ENCODE results near the gene TTC28.

TTC28 gene

DNA sequence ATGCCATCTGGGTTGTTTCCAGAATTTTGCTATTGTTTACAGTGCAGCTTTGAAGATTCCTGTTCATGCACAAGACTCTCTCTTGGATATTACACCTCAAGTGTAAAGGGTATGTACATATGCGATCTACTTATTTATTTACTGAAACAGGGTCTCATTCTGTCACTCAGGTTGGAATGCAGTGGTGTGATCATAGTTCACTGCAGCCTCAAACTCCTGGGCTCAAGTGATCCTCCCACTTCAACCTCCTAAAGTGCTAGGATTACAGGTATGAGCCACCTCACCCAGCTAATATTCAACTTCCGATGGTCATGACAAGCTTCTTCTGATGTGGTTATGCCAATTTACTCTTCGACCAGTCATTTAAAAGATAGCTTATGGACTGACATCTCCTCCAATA, 602.5 kb downstream of the TTC28 start:
- in situ Hi-C loops (cut with MboI; ENCODE audit: low sequenced_read_pairs) = no loop called here

DNA sequence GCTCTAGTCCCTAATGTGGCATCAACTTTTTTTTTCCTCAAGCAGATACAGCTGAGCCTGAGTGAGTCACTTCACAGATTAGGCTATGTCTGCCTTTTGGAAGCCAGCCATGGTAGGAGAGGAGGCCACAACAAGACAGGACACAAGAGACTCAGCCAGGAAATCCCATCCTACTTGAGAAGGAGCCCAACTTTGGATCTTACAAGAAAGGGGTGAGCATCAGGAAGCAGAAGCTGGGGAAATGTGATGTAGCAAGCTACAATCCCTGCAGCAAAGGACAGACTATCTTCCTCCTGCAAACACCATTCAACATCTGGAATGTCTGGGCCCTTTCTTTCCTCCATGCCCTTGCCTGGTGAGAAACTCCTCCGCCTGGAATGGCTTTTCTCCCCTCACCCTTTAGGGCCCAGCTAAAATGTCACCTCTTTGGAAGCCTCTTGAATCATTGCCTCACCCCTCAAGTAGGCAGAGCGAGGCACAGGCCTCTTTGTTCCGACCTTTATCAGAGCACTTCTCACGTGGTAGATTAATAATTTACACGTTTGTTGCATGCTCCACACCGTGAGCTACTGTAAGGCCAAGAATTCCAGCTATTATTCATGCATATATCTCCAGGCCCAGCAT, 604.2 kb downstream of the TTC28 start:
- in situ Hi-C loops (cut with MboI; ENCODE audit: low sequenced_read_pairs) = no loop called here

DNA sequence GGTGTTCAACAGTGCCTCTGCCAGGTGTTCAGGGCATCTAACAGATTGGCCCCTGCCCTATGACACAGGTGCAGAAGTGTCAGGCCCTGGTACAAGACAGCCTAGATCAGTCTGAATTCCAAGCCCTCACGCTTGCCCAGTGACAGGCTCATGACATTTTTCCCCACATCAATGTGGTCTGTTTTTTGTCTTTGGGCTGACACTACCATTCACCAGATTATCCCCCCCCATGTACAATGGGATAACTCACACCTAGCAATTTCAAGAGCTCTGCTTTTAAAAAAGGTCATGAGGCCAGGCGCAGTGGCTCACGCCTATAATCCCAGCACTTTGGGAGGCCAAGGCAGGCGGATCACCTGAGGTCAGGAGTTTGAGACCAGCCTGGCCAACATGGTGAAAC, 605.1 kb downstream of the TTC28 start:
- in situ Hi-C loops (cut with MboI; ENCODE audit: low sequenced_read_pairs) = loop anchor here (25.0 kb wide), 1 partner anchor 513 kb away; no protein-coding TSS in a partner anchor

DNA sequence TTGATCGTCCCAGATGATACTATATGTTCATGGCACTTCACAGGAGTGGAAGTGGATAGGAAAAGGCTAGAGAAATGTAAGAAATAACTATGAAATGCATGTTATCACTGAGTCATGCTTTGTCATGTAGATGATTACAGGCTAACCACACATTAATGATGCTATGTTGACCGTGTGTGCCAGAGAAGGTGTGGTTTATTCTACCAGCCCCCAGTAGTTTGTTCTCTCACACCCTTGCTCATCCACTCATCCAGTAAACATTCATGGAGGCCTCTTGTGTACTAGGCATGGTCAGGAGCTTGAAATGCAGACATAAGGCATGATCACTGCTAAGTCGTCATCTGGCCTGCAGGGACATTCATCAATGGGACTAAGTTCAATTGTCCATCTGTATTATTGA, 607.6 kb downstream of the TTC28 start:
- in situ Hi-C loops (cut with MboI; ENCODE audit: low sequenced_read_pairs) = loop anchor here (25.0 kb wide), 1 partner anchor 515 kb away; no protein-coding TSS in a partner anchor

DNA sequence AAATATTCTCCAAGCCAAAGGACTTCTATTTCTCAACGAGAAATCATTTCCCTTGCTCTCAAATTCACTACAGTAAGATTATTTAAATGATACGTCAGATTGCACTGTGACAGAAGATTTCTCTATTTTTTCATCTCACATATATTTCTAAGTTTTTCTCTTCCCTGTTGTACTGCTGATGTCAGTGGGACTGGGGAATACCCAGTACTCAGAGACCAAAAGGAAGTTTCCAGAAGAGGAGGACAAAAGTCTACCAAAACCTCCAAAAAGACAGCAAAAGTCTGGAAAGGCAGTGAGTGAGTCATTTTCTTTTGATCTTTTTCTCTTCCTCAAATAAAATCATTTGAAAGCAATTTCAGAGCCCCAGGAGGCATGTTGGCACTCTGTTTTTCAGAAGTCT, 610.8 kb downstream of the TTC28 start:
- in situ Hi-C loops (cut with MboI; ENCODE audit: low sequenced_read_pairs) = loop anchor here (25.0 kb wide), 1 partner anchor 518 kb away; no protein-coding TSS in a partner anchor

DNA sequence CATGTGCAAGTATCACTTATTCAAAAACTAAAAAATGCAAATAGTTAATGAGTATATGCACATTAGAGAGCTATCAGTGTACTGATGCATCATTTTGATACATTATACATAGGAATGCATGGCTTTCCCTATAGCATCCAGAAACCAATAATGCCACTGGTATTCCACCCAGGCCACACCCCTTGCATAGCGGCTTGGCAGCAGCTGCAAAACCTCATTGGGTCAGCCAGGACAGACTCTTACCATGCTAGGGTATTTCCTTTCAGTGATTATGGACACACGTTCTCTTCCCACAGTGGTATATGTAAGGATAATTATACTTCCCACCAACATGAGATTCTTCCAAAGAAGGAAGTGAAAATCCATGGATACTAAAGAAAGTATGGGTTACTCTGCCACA, 614.7 kb downstream of the TTC28 start:
- in situ Hi-C loops (cut with MboI; ENCODE audit: low sequenced_read_pairs) = loop anchor here (25.0 kb wide), 1 partner anchor 522 kb away; no protein-coding TSS in a partner anchor

DNA sequence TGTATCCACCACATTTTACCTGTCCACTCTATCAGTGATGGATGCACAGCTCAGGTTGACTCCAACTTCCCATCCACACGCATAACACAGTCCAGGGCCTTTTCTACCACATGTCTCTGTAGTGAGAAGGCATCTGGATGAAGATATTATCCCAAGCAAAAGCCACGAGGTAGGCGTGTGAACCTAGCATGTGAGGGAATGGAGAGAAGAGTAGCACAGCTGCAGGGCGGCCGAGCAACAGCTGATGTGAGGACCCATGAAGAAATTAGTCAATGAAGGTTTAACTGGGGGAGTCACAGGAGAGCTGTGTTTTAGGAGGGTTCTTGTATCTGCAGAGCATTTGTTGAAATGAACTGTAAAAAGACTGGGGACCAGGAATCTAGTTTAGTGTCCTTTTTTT, 616.0 kb downstream of the TTC28 start:
- in situ Hi-C loops (cut with MboI; ENCODE audit: low sequenced_read_pairs) = loop anchor here (25.0 kb wide), 1 partner anchor 524 kb away; no protein-coding TSS in a partner anchor

DNA sequence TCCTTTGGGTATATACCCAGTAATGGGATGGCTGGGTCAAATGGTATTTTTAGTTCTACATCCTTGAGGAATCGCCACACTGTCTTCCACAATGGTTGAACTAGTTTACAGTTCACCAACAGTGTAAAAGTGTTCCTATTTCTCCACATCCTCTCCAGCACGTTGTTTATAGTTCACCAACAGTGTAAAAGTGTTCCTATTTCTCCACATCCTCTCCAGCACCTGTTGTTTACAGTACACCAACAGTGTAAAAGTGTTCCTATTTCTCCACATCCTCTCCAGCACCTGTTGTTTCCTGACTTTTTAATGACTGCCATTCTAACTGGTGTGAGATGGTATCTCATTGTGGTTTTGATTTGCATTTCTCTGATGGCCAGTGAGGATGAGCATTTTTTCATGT, 619.0 kb downstream of the TTC28 start:
- in situ Hi-C loops (cut with MboI; ENCODE audit: low sequenced_read_pairs) = loop anchor here (25.0 kb wide), 1 partner anchor 527 kb away; no protein-coding TSS in a partner anchor

DNA sequence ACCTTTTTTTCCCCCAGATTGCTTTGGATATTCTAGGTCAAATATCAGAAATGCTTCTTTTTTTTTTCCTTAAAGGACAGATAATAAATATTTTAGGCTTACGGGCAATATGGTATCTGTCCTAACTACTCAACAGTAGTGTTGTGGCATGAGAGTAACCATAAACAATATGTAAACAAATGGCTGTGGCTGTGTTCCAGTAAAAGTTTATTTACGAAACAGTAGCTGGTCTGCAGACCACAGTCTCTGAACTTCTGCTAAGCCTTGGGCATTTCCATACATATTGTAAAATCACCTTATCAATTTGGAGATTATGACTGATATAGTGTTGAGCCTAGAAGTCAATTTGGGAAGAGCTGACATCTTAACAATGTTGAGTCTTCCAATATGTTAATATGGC, 621.6 kb downstream of the TTC28 start:
- in situ Hi-C loops (cut with MboI; ENCODE audit: low sequenced_read_pairs) = loop anchor here (25.0 kb wide), 1 partner anchor 529 kb away; no protein-coding TSS in a partner anchor

DNA sequence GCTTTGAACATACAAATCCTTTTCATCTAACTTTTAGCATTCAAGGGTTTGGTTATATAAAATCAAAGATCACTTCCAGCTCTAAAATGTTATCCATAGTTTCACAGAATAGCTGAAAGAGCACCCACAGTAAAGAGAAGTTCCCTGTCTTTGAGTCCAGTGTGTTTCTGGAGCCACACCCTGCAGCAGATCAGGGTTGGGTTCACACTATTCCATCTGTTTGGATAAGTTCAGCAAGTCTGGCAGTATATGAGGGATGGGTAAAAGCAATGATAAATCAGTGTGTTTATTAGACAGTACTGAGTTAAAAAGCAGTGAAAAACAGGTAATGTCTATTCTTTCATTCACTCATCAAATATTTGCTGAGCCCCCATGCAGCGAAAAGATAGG, 624.8 kb downstream of the TTC28 start:
- in situ Hi-C loops (cut with MboI; ENCODE audit: low sequenced_read_pairs) = loop anchor here (25.0 kb wide), 1 partner anchor 532 kb away; no protein-coding TSS in a partner anchor

DNA sequence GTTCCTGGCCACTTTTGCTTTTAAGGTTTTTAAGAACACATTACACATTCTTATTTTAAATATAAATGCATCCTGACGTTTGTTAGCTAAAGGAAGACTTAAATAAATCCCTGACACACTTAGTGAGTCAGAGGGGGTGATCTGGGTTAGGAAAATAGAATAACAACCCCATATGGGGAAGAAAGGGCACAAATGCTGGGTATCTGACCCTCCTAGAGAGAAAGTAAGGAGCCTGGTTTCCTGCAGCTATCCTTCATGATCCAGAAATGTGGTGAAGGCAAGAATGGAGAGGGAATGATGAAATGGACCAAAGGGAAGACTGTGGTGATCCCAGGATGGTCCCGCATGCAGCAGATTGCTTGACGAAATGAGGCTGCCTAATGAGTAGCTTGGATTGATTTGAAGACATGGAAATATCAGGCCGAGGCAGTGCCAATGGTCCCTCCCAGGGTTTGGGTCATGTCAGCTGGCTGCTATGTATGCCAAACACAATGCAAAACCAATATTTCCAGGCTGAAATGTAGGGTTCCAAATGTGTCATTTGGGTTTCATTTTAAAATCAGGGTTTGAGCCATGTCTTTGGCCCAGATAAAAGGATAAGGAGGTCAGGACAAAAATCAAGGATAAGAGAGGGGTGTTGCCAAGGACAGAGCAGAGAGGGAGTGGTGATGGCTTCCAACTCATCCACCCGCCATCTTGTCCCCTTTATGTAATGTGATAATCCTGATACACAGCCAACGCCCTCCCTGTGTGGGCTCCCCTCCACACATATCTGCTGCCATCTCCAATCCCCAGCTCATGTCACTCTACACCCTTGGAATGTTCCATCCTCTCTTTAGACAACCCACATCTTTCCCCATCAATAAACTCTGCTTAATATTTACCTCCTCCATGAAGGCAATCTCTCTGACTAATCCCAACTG, 625.5 kb downstream of the TTC28 start:
- in situ Hi-C loops (cut with MboI; ENCODE audit: low sequenced_read_pairs) = loop anchor here (25.0 kb wide), 1 partner anchor 533 kb away; no protein-coding TSS in a partner anchor

DNA sequence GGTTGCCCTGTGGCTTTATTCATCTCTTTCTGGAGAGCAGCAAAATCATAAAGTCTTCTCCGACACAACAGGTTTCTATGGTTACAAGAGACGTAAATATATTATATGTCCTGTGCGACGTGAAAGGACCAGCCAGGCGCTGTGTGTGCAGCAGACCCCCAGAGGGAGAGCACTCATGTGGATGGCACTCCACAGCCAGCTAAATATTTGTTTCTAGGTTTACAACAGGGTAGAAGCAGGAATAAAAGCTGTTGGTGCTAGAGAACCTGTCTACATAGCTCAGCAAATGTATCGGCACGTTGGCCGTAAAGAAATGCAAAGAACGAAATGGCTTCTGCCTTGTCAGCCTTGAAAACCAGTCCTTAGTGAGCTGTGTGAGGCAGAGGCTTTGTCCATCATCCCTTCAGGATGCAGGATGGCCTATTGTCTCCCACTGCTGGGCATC, 626.8 kb downstream of the TTC28 start:
- in situ Hi-C loops (cut with MboI; ENCODE audit: low sequenced_read_pairs) = loop anchor here (25.0 kb wide), 1 partner anchor 534 kb away; no protein-coding TSS in a partner anchor

DNA sequence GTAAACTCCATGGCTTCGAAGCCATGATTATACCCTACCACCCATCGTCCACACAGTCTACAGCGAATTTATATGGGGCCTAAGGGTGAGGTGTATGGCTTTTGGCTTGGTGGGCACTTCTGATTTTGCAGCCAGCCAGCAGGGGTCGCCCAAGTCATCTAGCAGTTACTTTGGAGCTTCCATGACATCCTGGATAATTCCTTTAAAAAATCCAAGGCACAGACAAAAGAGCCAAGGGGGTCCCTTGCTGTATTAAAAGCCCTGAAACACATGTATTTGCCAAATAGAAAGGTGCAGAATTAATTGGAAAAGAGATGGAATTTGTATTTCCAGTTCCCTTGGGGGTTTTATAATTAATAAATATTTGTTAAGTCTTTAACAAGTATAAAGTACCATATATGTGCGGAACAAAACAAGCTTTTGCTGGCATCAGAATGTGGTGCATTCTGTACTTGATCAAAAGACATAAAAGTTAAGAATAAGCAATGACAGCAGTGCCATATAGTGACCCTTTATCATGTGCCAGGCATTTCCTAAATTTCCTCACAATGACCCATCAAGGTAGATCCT, 627.8 kb downstream of the TTC28 start:
- in situ Hi-C loops (cut with MboI; ENCODE audit: low sequenced_read_pairs) = loop anchor here (25.0 kb wide), 1 partner anchor 535 kb away; no protein-coding TSS in a partner anchor

DNA sequence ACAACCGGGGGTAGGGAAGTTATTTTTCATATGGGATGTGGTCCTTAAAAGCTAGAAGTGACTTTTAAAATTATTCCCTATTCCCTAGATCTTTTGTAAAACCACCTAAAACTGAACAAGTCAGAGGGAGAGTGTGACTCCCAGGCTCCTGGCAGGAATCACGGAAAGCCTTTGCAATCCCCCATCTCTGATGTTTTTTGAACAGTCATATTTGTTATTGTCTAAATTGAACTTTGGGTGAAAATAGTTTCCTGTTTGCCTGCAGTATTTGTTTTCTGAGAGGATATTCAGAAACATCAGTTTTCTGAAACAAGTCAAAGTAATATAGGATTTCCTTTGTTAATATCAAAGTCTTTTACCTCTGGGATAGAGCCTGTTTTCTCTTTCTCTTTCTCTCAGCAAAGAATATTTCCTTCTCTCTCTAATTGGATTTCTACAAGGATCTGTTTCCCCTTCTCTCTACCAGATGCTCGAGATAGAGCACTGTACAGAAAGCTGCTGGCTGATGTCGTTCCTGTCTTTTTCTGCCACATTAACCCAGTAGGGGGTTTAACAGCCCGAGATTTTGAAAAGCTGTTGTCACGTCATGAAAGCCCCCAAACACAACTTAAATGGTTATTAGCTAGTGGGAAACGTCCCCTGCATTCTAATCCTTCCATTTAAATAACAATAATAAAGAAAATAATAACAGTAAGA, 628.4 kb downstream of the TTC28 start:
- in situ Hi-C loops (cut with MboI; ENCODE audit: low sequenced_read_pairs) = loop anchor here (25.0 kb wide), 1 partner anchor 536 kb away; no protein-coding TSS in a partner anchor

DNA sequence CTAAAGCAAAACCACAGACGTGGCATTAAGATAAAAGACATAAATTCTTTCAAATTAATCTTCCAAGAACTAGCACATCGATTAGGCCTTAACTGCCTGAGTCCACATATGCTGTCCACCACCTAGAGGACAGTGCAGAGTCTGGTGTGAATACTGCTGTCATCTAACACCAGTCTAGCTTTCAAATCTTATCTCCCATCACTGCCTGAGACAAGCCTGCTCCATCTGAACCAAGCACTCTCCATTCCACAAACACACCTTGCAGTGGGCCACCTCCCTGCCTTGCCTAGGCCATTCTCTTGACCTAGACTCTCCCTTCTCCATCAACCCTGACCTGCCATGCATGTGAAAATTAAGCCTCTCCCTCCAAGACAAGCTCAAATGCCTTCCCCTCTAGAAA, 631.1 kb downstream of the TTC28 start:
- in situ Hi-C loops (cut with MboI; ENCODE audit: low sequenced_read_pairs) = no loop called here

DNA sequence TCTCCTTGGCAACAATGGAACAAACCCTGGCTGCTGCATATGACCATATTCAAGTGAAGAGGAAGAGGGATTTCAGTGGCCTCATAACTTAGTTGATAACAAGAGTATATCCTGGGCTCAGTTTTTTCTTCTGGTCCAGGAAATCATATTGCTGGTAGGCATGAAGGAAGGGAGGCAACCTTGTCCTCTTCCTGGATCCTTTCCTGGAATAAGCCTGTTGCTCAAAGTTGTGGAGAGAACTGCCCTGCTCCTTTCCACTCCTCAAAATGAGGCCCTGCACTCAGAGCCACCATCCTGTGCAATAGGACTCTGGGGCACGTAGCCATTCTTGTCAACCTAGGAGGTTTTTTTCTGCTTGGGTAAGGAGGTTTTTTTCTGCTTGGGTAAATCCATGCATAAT, 631.9 kb downstream of the TTC28 start:
- in situ Hi-C loops (cut with MboI; ENCODE audit: low sequenced_read_pairs) = no loop called here

DNA sequence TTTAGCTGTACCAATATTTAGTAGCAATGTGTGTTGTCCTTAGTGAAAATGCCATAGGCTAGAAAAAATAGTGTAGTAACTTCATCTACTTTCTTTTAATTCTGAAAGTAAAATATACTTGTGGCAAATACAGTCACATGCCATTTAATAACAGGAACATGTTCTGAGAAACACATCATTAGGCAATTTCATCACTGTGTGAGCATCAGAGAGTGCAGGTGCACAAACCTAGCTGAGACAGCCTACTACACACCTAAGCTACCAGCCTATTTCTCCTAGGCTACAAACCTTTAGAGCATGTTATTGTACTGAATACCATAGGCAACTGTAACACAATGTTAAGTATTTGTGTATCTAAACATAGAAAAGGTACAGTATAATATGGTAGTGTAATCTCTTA, 633.5 kb downstream of the TTC28 start:
- in situ Hi-C loops (cut with MboI; ENCODE audit: low sequenced_read_pairs) = no loop called here

DNA sequence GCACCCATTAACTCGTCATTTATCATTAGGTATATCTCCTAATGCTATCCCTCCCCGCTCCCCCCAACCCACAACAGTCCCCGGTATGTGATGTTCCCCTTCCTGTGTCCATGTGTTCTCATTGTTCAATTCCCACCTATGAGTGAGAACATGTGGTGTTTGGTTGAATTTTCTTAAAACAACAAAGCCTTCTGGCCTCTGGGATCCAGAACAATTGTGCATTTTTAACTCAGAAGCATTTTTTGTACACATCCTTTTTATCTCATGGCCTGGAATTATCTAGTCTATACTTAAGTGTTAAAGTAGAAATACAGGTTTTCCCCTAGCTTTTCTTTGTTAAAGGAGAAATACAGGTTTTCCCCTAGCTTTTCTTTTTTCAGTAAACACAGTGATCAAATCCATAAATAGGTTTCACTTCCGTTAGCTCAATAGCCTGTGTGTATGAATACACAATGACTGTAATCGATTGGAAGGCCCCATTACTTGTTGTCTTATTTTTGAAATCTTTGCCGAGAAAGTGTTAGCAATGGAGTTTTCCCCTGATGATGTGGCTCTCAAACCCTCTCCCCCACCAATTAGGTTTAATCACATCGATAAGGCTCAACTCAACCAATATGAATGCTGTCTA, 635.0 kb downstream of the TTC28 start:
- in situ Hi-C loops (cut with MboI; ENCODE audit: low sequenced_read_pairs) = no loop called here

DNA sequence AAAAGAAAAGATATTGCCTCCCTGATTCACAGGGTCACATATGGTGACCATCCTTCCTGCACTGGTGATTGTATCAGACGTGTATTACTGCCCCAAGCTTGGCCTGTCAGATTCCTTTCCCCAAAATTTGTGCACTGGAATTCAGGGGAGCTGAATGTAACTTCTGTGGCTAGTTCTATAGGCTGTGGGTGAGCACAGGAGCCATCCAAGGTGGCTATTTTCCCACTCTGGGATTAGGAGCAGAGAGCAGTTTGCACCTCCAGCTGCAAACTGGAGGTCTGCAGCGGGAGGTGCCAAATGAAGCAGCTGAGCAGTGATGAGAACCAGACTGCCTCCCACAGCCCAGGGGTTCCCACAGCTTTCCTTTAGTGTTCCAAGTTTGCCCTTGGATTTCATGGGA, 636.4 kb downstream of the TTC28 start:
- in situ Hi-C loops (cut with MboI; ENCODE audit: low sequenced_read_pairs) = no loop called here
